Measurements from ENCODE around the gene ARF1. TPM values are rescaled to one million over a fixed set of nuclear protein-coding genes. Genes with fewer than 3 reads are reported as not detected.

ARF1 gene
- total RNA-seq, 2 donors from 2014 or later, result 415 to 503 TPM

- H3K4me3 Mint-ChIP-seq, result peak overlapping the region; percentile 94
- DNase-seq (ENCODE audit: low spot score) (no peak), ATAC-seq (no peak)
- peaks cover 28 to 30% of the 10 kb centered on the region in 2 donors for H3K4me1 Mint-ChIP-seq (ENCODE audit: low read depth in 2 of 2)
- no peaks in the 10 kb centered on the region for H3K27me3 Mint-ChIP-seq
- peak overlapping the region; percentile 80 to 84 for H3K27ac Mint-ChIP-seq
- H3K36me3 Mint-ChIP-seq, result peaks cover 6% of the 10 kb centered on the region
- H3K9me3 Mint-ChIP-seq, result no peaks in the 10 kb centered on the region
Measured at GRCh38 chr1:228081578-228082213, 812 bp upstream of the ARF1 start.

DNA sequence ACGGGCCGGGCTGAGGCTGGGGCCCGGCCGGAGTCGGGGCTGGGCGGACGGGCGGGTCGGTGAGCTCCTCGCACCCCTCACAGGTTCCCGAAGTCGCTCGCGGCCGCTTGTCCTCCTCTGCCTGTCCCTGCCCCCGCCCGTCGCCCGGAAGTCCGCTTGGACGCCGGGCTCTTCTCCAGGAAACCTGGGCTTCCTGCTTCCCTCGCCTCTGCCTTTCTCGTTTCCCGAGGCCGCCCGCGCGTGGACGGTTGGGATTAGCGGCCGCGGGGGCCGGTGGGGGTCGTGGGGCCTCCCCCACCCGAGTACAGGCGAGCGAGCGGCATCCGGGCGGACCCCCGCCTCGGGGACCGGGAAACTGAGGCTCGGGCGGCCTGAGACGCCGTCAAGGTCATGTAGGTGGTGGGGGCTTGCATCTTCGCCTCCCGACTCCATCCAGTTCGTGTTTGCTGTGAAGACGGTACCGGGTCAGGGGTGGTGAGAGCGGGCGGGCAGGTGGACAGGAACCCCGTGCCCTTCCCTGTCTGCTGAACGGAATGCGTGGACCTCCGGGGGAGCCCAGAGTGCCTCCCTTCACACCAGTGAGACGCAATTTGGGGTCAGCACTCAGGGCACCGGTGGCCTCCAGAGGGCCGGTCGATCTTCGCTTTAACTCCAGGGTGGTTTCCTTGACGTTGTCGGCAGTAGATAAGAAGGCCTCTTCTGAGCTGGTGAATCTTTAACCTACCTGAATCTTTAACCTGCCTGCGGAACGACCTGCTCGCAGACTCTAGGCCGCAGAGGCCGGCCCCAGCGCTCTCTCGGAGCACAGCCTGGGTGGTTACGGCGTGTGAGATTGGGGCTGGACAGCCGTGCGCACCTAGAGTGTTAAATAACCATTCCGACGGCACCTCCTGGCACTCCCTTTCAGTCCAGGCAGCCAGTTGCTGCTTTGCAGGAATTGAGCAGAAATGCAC, 686 bp downstream of the ARF1 start:
- DNase-seq (ENCODE audit: low spot score) (peak; percentile 75), ATAC-seq (peak in 1 of 2 donors; percentile 34)
- Mint-ChIP-seq H3K27me3 (no peaks in the 10 kb centered on the region), H3K9me3 (no peaks in the 10 kb centered on the region), H3K4me1 (ENCODE audit: low read depth in 2 of 2) (peaks cover 43 to 44% of the 10 kb centered on the region in 2 donors), H3K36me3 (peaks cover 6% of the 10 kb centered on the region), H3K4me3 (peak overlapping the region; percentile 94), H3K27ac (peak overlapping the region; percentile 84 to 95)

DNA sequence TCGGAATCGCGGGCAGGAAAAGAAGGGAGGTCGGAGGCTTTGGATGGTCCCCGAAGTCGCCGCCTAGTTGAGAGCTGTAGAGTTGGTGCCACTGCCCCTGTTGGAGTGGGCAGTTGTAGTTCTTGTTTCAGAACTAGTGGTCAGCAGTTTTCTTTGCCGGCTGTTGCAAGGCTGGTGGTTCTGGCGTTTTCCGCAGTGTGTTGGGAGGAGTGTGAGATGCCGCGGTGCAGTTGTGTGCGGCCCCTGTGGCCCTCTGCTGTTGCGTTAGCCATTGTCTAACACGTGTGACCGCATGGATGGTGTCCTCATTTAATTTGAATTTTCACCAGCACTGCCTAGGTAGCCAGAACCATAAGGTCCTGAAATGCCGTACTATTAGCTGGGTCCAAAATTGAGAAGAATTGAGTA, 1.4 kb downstream of the ARF1 start:
- Mint-ChIP-seq H3K27me3 (no peaks in the 10 kb centered on the region), H3K4me1 (ENCODE audit: low read depth in 2 of 2) (peaks cover 50% of the 10 kb centered on the region in 2 donors), H3K4me3 (peak overlapping the region; percentile 94), H3K27ac (peak overlapping the region; percentile 84 to 95), H3K36me3 (peaks cover 6% of the 10 kb centered on the region), H3K9me3 (no peaks in the 10 kb centered on the region)
- DNase-seq (ENCODE audit: low spot score), result no peak
- peak in 1 of 2 donors; percentile 52 for ATAC-seq

DNA sequence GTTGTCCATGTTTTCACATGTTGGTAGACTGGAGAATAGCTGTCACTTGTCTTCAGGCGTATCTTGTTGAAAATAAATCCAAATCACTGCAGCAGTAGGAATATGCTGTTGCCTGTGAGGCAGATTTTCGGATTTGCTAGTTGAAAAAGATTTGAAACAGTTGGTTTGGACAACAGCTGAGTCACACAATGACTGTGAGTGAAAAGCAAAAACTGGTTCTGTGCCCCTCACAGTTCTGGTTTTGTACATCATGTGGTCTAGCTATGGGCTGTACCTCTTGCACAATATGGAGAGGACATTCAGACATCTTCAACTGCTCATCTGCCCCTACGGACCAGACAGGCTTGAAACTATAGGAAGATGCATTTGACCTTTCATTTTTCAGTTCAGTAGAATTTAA, 1.8 kb downstream of the ARF1 start:
- H3K4me1 Mint-ChIP-seq (ENCODE audit: low read depth in 2 of 2), result peaks cover 54% of the 10 kb centered on the region in 2 donors

DNA sequence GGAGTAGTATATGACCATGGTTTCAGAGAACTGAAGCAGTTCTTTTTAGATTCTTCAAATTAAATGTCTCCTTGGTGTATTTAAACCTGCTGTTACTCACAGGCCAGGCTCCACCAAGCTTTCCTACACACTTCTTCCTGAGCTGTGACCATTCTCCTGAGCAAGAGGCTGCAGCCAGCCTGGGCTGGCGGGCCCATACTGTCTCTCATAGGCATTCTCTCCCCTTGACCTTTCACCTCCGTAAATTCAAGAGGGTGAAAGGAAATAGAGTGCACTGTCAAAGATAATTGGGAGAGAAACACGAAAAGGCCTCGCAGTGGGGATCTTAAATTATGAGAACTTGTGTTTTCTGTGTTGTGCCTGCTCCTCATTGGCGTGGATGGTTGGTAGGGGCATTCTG, 2.3 kb downstream of the ARF1 start:
- Mint-ChIP-seq H3K9me3 (no peaks in the 10 kb centered on the region), H3K36me3 (peaks cover 6% of the 10 kb centered on the region), H3K4me3 (peak overlapping the region; percentile 94), H3K4me1 (ENCODE audit: low read depth in 2 of 2) (peaks cover 58 to 59% of the 10 kb centered on the region in 2 donors), H3K27me3 (no peaks in the 10 kb centered on the region), H3K27ac (peak overlapping the region; percentile 84 to 95)
- ATAC-seq (no peak), DNase-seq (ENCODE audit: low spot score) (no peak)

More for the DNA sequence above, 1.8 kb downstream of the ARF1 start:
- no peak for DNase-seq (ENCODE audit: low spot score)
- Mint-ChIP-seq H3K4me3 (peak overlapping the region; percentile 94), H3K27ac (peak overlapping the region; percentile 84 to 95), H3K27me3 (no peaks in the 10 kb centered on the region), H3K9me3 (no peaks in the 10 kb centered on the region), H3K36me3 (peaks cover 6% of the 10 kb centered on the region)
- ATAC-seq, result peak; percentile 50 to 55

- H3K27ac Mint-ChIP-seq, result peak overlapping the region; percentile 84 to 95
- peaks cover 6% of the 10 kb centered on the region for H3K36me3 Mint-ChIP-seq
Measured at GRCh38 chr1:228085287-228085951, 2.9 kb downstream of the ARF1 start.

DNA sequence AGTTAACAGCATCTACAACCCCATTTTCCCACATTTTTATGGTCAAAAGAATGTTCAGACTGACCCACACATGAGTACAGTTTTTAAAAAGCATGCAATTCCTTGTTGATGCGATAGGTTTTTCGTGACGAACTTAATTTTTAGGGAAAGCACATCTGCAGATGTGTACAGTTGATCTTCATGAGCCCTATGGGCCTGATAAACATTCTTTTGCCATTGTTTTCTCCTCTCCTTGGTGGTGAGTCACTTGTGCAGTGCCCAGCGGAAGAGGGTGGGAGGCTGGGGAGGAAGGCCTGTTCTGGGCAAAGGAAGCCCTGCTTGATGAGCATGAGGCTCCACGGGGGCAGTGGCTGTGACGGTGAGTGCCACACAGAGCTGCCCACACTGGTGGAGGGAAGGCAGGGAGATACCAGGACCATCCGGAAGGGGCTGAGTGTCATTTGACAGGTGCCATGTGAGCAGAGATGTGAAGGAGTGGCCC, 5.3 kb downstream of the ARF1 start:
- peak overlapping the region; percentile 74 to 92 for H3K27ac Mint-ChIP-seq
- ATAC-seq, result peak in 1 of 2 donors; percentile 34
- H3K9me3 Mint-ChIP-seq, result no peaks in the 10 kb centered on the region
- H3K27me3 Mint-ChIP-seq, result no peaks in the 10 kb centered on the region
- H3K4me1 Mint-ChIP-seq (ENCODE audit: low read depth in 2 of 2), result peaks cover 83 to 88% of the 10 kb centered on the region in 2 donors
- peaks cover 13% of the 10 kb centered on the region for H3K36me3 Mint-ChIP-seq
- H3K4me3 Mint-ChIP-seq, result peak overlapping the region; percentile 74
- no peak for DNase-seq (ENCODE audit: low spot score)

More at GRCh38 chr1:228085287-228085951, 2.9 kb downstream of the ARF1 start:
- ATAC-seq (no peak), DNase-seq (ENCODE audit: low spot score) (no peak)
- Mint-ChIP-seq H3K9me3 (no peaks in the 10 kb centered on the region), H3K4me1 (ENCODE audit: low read depth in 2 of 2) (peaks cover 63 to 64% of the 10 kb centered on the region in 2 donors), H3K4me3 (peak overlapping the region; percentile 94), H3K27me3 (no peaks in the 10 kb centered on the region)

DNA sequence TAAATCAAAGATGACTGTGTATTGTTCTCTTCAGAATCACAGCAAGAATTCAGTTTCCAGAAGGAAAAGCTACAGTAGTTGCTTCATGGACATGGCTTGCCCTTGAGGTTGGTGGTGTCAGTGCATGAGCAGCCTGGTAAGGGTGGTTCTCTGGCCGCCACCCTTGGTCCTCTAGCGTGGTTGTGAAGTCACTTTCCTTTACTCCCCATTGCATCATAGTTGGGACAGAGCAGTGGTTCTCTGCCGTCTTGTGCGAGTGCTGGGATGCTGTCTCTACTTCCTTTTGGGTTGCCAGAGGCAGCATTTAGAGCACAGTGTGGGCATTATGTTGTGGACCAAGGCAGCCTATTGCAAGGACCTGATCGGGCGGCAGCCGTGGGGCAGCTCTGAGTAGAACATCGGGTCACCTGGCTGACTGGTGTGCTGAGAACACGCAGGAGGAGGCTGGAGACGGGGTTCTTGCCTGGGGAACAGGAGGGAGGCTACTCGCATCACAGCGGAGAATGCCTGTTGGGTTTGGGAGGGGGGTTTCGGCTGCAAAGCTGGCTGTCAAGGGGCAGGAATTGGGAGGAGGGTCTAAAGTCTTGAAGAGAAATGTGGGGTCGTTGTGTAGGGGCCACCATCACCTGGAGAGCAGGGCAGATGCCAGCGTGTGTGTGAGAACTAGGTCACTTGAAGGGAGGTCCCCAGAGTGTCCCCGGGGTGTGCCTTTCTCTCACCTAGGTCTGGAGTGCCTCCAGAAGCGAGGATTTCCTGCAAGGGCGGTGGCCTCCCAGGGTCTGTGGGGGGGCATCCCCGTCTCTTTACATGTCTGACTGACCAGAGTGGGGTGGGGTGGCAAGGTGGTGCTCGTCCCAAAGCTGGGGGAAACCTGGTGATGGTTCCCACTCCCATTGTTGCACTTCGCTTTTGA, 6.3 kb downstream of the ARF1 start:
- H3K36me3 Mint-ChIP-seq, result peaks cover 13% of the 10 kb centered on the region
- H3K27ac Mint-ChIP-seq, result peak overlapping the region; percentile 74 to 92
- H3K27me3 Mint-ChIP-seq, result no peaks in the 10 kb centered on the region
- peaks cover 82 to 86% of the 10 kb centered on the region in 2 donors for H3K4me1 Mint-ChIP-seq (ENCODE audit: low read depth in 2 of 2)
- ATAC-seq (peak; percentile 56 to 71), DNase-seq (ENCODE audit: low spot score) (no peak)
- H3K4me3 Mint-ChIP-seq, result peak overlapping the region; percentile 74
- no peaks in the 10 kb centered on the region for H3K9me3 Mint-ChIP-seq

GRCh38 chr1:228089519-228090380, 7.2 kb downstream of the ARF1 start:
- Mint-ChIP-seq H3K4me1 (ENCODE audit: low read depth in 2 of 2) (peaks cover 78 to 80% of the 10 kb centered on the region in 2 donors), H3K9me3 (peaks cover 3% of the 10 kb centered on the region), H3K36me3 (peaks cover 12% of the 10 kb centered on the region), H3K27me3 (no peaks in the 10 kb centered on the region), H3K27ac (peak overlapping the region; percentile 74 to 92), H3K4me3 (peak overlapping the region; percentile 74)
- ATAC-seq, result peak in 1 of 2 donors; percentile 41
- DNase-seq (ENCODE audit: low spot score), result no peak

DNA sequence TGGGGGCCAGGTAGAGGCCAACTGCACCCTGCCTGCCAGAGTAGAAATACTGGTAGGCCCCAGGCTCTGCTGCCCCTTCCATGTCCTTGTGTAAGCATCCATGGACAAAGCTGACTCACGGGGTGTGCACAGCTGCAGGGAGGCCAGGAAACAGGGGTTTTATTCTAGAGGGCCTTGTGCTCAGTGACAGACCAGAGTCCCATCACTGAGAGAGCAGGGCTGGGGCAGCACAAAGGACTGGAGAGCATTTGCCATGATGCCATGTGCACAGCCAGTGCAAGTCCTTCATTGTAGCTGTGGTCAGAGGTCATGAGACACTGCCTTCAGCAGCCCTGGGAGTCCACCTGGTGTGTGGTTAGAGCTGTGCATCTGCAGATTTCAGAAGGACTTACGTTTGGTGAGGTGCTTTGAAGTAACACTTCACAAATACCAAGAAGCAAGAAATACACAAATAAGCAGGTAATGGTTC, 8.1 kb downstream of the ARF1 start:
- Mint-ChIP-seq H3K36me3 (peaks cover 21% of the 10 kb centered on the region), H3K27ac (peak overlapping the region; percentile 46 to 92), H3K4me1 (ENCODE audit: low read depth in 2 of 2) (peaks cover 78 to 79% of the 10 kb centered on the region in 2 donors), H3K27me3 (no peaks in the 10 kb centered on the region), H3K9me3 (peaks cover 6% of the 10 kb centered on the region), H3K4me3 (peak overlapping the region; percentile 32)
- DNase-seq (ENCODE audit: low spot score) (no peak), ATAC-seq (peak in 1 of 2 donors; percentile 10)

GRCh38 chr1:228091084-228091483, 8.6 kb downstream of the ARF1 start:
- Mint-ChIP-seq H3K27ac (peak overlapping the region; percentile 46 to 92), H3K27me3 (no peaks in the 10 kb centered on the region), H3K4me1 (ENCODE audit: low read depth in 2 of 2) (peaks cover 78% of the 10 kb centered on the region in 2 donors), H3K9me3 (peaks cover 6% of the 10 kb centered on the region), H3K36me3 (peaks cover 24% of the 10 kb centered on the region), H3K4me3 (peak overlapping the region; percentile 35)
- no peak for ATAC-seq
- no peak for DNase-seq (ENCODE audit: low spot score)
